ENCODE measurements around the gene HADHA.
"Not testable (repeated sequence)": the region's sequence is repeated elsewhere in the genome, so short reads cannot be mapped to it uniquely, and the experiment has no call there.

The HADHA gene

DNA sequence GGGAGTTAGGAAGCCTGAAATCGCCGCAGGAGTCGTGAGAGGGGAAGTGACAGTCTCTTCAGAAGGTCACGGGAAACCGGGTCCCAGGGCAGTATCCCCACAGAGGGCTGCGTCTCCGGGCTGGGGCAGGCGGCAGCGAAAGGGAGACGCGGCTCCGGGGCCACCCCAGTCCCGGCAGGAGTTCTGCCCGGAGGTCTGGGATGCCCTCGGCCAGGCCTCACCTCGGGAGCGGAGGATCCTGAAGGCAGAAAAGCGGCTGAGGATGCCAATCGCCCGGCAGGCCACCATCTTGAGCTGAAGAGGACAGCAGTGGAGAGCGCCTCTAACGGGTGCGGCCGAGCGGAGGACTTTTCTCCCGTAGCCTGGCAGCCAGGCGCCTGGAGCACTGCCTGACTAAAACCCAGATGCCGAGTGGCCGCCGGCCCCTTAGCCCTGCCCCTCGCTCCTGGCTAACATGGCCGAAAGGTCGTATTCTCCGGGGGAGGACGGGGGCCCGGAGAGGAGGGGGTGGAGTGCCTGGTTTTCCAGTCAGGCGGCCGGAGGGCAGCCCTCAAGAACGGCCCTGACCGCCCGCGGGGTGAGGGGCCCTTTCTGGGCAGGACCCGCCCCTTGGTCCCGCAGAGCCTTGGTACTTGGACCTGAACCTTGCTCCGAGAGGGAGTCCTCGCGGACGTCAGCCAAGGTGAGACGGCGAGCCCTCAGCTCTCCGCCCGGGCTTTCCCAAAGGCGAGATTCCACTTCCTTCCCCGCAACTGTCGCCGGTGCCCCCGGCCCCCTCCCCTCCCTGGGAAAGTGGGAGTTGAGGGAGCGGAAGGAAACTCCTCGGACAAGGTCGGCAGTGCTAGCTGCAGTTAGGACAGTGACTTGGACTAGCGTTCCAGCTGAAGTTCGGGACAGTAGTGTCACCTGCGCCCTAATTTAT lies at the start of gene HADHA, which contains the start of gene HADHB:
HADHA (minus strand) TSS at position 324 of the 922 bp plus-strand sequence; CDS start at position 288, 36 bp downstream.
HADHB (plus strand) TSS at position 631 of the 922 bp plus-strand sequence. CDS start 9,316 bp downstream, outside the sequence.
- peak; percentile 96 for DNase-seq

DNA sequence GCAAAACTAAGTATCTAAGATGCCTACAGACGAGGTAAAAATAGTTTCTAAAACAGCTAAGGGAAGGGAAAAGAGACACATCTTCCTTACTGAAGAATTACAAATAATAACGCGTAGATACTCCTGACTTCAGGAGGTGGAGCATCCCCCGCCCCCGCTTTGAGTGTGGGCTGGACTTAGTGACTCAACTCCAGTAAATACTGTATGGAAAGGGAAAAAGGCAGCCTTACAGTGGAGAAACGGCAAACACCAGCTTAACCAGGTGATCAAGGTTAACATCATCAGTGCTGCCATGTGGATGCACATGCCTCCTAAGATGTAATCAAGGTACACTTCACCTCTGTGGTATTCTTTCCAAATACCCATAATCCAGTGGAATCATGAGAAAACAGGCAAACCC lies 48.2 kb upstream of the HADHA start:
- DNase-seq: no peak

DNA sequence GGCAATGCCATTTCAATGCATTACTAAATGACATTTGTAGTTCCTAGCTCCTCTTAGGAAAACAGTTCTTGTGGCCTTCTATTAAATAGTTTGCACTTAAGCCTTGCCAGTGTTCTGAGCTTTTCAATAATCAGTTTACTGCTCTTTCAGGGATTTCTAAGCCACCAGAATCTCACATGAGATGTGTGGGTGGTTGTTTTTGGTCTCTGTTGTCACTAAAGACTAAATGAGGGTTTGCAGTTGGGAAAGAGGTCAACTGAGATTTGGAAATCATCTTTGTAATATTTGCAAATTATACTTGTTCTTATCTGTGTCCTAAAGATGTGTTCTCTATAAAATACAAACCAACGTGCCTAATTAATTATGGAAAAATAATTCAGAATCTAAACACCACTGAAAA lies 45.6 kb upstream of the HADHA start:
- no peak for DNase-seq

DNA sequence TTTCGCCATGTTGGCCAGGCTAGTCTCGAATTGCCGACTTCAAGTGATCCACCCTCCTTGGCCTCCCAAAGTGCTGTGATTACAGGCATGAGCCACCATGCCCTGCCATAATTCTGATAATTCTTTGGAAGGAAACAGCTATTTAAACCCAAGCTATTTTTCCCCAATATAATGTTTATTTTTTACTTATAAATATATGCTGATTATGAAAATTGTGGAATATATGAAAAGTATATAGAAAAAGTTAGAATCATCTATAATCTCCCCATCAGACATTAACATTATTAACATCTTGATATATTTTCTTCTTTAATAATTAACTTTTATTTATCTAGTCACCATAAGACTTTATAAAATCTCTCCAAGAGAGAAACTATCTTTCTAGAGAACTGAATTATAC lies 41.5 kb upstream of the HADHA start:
- DNase-seq: no peak

DNA sequence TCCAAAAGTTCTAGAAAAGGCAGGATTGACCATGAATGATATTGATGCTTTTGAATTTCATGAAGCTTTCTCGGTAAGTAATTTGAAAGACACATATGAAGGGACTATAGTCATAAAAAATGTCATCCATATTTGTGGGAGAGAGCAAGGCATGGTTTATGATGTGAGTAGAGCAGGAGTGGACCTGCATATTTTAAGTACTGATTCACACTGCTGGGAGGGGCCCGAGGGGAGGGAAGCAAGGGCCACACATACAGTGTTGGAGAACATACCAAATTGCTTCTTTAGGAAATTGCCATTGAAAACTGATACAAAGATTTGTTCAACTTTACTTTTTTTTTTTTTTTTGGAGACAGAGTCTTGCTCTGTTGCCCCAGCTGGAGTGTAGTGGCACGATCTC lies 39.7 kb upstream of the HADHA start:
- no peak for DNase-seq

DNA sequence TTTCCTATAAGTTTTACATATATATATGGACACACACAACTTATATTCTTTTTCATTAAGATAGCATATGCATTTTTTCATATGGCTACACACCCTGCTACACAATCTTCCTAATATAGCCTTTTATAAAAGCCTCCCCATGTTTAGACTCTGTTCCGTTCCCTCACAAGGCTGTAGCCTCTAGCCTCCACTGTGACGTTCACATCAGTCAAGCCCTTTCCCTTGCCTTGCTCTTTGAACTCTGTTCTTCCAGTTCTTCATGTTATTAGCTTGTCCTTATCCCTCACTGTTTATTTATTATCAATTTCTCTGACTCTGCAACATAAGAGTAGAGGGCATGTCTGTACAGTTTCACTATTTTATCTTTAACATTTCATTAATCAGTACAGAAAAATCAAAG lies 39.2 kb upstream of the HADHA start:
- DNase-seq: no peak

DNA sequence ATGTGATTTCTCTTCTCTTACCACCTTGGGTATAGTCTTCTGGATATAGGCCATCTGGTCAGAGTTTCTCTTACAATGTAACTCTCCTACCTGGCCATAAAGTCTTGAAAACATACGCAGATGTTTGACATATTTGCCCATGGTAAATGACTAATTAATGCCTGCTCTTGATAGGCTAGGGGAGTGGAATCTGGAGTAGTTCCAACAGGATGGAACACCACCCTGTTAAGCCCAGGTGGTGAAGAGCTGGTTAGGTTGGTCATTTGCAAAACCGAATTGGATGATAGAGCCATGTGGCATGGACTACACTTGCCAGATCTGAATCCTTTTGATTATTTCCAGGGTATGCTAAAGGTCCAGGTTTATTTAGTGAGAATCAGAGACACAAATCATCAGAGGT lies 36.8 kb upstream of the HADHA start:
- DNase-seq: no peak

DNA sequence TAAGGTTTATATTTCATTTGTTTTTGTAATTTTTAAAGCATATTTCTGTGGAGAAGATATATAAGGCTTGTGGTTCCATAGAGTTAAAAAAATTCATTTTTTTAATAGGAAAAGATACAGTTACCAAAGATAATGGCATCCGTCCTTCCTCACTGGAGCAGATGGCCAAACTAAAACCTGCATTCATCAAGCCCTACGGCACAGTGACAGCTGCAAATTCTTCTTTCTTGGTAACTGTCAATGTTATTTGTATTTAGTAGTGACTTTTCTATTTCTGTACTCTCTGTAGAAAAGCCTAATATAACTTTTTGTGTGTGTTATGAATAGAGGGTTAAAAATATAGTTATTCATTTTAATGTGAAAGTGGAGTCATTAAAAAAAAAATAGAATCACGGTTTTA lies 35.5 kb upstream of the HADHA start:
- no peak for DNase-seq

DNA sequence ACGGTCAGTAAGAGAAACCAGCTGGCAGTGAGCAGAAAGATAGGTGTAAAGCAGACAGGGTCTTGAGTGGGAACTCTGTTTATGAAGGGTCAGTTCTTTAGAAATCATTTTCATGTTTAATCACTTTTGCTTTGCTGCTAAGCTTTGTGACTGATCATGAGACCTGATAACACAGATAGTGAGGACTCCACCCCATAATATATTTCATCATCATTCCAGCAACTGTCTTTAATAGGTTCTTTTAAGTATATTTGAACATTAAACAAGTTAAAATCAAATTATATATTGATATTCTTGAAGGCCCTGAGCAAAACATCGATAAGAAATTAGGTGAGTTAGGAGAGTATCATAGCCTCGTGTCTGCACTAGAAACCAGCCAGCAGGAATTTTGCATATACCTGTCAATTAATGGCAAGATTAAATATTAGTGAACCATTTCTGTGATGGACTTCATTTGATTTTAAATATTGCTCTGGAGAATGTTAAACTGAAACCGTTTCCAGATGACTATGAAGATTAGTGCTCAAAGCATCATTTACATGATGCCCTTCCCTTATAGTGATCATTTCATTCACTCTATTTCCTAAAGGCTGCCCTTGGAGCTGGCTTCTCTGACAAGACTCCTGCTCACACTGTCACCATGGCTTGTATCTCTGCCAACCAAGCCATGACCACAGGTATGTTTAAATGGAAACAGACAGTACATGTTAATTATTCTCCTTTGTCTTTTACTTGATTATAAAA lies 32.2 kb upstream of the HADHA start:
- DNase-seq: no peak

DNA sequence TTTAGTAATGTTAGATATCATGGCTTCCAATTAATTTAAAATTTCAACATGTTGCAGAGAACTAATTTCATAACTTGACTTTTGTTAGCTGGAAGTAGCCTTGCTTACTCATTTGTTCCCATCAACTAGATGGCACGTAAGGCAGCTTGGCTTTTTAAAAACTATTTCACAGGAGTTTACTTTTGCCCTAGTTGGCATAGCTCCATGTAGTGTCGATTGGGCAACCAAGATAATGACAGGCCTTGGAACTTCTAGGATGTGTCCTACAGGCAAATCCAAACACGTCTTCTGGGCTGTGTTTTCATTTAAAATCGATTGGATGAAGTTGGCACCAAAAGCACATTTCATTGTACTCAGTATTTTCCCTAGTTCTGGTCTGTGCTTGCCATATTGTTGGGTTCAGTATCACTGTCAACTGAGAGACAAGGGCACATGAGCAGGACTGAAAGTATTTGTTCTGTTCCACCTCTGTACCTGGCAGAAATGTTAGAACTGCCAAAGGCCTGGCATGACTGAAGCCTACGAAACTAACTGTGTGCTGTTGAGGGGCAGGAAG lies 29.7 kb upstream of the HADHA start:
- DNase-seq: peak; percentile 35

DNA sequence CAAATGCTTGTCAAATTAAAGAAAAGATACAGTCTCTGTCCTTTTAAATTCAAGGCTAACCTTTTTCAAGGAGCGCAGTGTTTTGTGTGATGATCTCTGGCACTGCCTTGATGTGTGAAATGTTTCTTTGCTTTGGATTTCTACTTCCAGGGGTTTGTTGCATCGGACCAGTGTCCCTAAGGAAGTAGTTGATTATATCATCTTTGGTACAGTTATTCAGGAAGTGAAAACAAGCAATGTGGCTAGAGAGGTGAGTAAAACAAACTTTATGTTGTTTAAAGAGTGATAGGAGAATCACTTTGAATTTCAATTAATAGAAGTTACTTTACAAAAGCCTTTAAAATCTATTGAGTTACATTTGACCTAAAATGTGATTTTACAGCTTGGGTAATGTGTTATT lies 29.1 kb upstream of the HADHA start:
- no peak for DNase-seq

DNA sequence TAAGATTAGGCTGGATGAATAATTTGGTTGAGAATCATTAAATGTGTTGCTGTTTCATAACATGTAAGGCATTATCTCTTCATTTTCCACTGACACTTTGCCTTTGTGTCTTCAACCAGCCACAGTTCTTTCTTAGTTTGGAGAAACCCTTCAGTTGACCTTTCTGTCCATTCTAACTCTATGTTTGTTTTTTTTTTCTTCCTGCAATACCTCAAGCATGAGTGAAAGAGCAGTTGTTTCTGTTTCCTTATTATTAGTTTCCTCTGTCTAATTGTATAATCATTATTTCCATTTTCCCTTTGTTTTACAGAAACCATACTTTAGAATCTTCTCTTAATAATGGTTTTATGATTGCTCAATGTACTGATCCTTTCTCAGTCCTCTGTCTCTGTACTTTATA lies 25.9 kb upstream of the HADHA start:
- DNase-seq: no peak

DNA sequence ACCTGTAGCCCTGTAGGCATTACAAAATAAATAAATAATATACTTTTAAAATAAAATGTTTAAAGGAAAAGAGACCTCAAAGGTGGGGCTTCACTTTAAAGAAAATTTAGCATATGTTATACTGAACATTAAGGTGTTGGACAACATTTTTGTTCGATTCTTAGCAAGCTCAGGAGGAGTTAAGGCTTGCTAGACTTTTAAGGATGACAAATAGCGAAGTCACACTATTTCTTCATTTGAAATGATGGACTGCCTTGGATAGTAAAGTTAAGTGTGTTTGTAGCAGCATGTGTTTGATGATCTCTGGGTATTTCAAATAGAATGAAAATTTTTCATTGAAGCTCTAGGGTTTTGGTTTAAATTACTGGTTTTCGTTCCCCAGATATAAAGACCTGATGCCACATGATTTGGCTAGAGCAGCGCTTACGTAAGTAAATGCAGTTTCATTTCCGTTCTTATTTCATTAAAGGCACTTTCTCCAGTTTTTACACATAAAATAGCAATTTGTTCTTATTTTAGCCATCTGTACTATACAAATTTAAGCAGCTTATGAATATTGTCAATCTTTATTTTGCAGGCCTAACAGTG lies 25.2 kb upstream of the HADHA start:
- DNase-seq: no peak

DNA sequence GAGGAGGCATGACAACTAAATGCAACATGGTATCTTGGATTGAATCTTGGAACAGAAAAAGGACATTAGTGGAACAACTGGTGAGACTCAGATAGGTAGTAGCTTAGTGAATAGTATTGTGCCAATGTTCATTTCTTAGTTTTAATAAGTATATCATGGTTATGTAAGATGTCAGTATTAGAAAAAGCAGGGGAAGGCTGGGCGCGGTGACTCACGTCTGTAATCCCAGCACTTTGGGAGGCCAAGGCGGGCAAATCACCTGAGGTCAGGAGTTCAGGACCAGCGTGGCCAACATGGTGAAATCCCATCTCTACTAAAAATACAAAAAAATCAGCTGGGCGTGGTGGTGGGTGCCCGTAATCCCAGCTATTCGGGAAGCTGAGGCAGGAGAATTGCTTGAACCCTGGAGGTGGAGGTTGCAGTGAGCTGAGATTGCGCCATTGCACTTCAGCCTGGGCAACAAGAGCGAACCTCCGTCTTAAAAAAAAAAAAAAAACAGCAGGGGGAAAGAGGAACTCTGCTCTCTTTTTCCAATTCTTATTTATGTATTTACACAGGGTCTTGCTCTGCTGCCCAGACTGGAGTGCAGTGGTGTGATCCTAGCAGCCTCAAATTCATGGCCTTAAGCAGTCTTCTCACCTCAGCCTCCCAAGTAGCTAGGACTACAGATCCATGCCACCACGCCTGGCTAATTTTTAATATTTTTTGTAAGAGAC lies 24.4 kb upstream of the HADHA start:
- not testable (repeated sequence) for DNase-seq

DNA sequence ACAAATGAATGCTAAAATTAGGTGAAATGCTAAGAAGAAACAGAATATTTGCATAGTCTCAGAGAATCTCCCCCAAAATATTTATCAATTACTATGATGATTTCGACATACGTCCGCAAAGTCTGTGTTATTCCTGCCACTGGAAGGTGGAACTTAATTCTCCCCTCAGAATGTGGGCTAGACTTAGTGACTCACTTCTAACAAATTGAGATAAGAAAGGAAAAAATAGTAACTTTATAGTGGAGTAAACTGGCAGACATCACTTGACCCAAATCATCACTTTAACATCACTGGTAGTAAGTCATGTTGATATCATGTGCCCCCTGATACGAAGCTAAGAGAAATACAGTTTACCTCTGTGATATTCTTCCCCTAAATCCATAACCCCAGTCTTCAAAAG lies 23.8 kb upstream of the HADHA start:
- DNase-seq: no peak

DNA sequence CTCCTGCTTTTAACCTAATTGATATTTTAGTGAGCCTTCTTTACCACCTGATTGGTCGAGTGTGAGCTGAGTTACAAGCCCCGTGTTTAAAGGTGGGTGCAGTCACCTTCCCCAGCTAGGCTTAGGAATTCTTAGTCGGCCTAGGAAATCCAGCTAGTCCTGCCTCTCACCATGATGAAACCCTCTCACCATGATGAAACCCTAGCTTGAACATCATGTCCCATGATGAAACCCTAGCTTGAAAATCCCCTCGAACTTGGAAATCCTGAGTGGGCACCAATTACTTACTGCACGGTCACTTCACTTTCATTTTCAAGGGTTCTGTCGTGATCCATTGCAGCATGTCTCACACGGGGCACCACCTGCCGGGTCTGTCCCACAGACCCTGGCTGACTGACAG lies 14.4 kb upstream of the HADHA start:
- not testable (repeated sequence) for DNase-seq

DNA sequence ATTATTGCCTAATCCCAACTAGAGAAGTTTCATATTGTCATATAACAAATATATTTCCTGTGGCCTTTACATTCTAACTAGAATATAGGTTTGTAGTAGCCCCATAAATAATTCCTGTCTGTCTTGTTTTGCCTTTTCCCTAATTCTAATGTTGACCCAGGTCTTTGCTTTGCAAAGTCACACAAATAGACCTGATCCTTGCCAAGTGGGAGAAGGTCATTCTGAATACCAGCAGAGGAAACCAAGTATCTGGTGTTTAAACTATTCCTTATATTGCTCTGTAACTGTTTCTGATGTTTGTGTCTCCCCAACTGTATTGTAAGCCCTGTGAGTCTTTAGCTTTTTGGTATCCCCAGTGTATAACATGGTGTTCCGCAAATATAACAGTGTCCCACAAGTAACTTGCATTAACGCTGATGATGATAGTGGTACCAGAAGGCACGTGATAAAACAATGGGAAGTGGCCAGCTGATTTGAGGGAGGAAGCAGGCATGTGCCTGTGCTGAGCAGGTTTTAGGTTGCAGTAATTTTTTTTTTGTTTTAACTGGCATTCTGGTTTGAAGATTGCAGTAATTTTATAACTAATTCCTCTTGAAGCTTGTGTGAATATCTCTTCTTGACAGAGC lies 11.4 kb upstream of the HADHA start:
- DNase-seq: no peak

DNA sequence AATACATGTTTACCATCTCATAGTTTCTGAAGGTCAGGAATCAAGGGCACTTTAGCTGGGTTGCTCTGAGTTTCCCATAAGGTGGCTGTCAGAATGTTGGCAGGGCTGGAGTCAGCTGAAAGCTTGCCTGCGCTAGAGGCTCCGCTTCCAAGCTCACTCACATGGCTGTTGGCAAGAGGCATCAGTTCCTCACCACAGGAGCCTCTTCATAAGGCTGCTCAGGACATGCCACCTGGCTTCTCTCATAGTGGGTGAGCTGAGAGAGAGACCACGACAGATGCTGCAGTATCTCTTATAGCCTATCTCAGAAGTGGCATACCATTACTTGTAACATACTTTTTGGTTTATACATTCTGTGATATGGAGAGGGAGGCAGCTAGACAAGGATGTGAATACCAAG lies 7.5 kb upstream of the HADHA start:
- DNase-seq: no peak

DNA sequence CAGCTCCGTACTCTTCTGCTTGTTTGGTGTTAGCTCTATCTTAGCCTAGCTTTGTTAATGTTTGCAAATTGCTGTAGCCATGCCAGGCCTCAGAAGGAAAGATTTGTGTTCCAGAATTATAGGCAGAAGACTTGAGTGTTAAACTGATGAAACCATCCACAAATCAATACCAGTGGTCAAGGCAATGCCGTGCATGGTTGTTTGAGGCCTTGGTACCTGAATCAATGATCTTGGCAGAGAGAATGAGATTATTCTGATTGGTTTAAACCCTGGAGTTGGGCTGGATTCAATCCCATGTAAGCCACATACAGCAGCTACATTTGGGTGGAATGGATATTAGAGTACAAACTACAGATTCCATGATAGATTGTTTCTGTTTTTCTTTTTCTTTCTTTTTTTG lies 5.2 kb upstream of the HADHA start:
- DNase-seq: no peak

DNA sequence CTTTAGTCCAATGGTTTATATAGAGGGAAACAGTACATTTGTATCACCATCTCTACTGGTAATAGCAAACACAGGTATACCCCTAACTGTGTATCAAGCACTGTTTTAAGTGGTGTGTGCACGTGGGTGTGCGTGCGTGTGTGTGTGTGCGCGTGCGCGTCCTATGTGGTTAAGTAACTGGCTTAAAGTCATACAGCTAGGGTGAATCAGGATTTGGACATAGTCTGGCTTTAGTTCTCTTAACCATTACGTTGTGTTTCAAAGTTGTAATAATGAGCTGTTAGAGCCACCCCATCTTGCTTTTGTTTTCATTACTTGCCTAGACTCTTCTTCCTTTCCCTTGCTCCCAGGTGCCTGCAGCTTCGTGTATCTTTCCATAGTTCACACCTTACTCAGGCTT lies 2.4 kb upstream of the HADHA start:
- DNase-seq: no peak

DNA sequence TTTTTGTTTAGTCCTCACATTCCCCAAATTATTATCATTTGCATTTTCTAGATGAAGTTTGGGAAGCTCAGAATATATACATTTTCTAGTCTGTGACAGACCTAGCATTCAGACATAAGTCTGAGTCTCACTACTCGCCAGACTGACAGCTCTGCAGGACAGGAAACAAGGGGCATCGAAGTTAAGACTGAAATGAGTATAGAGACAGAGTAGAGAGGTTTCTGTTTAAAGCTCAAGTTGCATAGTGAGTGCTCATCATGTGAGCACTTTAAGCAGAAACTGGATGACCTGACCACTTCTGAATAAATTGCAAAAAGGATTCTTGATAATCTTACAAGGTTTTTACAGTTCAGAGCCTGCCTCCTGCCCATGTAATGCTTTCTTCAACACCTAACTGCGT lies 1.4 kb upstream of the HADHA start:
- no peak for DNase-seq

DNA sequence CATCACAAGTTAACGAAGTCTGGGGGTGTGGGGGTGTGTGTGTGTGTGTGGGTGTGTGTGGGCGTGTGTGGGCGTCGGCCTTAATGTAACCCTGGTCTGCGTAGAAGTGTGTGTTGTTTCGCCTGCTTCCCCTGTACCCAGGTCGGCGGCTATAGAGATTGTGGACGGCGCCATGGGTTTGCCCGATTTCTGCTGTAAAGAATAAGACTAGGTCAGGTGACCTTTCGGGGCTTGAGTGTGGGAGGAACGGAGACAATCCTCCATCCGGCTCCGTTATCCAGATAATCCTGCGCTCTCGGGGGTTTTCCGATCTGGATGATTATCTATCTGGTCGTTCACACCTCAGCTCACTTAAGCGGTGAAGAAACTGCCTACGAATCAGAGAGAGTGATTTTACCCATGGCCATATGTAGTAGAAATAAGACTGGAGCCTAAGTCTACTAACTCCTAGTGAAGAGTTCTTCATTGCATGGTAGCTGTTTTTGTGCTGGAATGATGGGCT lies 850 bp upstream of the HADHA start:
- DNase-seq: no peak

Measured in eye (tissue), 1 donor.